Glutamatergic neuron (in vitro differentiated cells): ENCODE results near the gene DUSP6. TPM values are rescaled to one million over a fixed set of nuclear protein-coding genes. Genes with fewer than 3 reads are reported as not detected.

ENCODE experiments used
- DNase-seq: peaks from one replicate; pipeline ENCODE4 v3.0.0; 2022
- H3K27ac Mint-ChIP-seq: one replicate; pipeline ENCODE4 v1.8.0; 2020; ENCODE audit warnings: mild to moderate bottlenecking, mixed read lengths, inconsistent platforms; ENCODE audit not compliant: unreplicated experiment
- H3K27me3 Mint-ChIP-seq: one replicate; pipeline ENCODE4 v1.8.0; 2020; ENCODE audit warnings: mild to moderate bottlenecking, moderate library complexity, mixed read lengths, inconsistent platforms; ENCODE audit not compliant: unreplicated experiment
- H3K36me3 Mint-ChIP-seq: one replicate; pipeline ENCODE4 v1.8.0; 2020; ENCODE audit warnings: mild to moderate bottlenecking, mixed read lengths, inconsistent platforms; ENCODE audit not compliant: unreplicated experiment
- H3K4me1 Mint-ChIP-seq: one replicate; pipeline ENCODE4 v1.8.0; 2020; ENCODE audit warnings: mild to moderate bottlenecking, low read depth, mixed read lengths, inconsistent platforms; ENCODE audit not compliant: unreplicated experiment
- H3K4me3 Mint-ChIP-seq: one replicate; pipeline ENCODE4 v1.8.0; 2020; ENCODE audit warnings: mild to moderate bottlenecking, mixed read lengths, inconsistent platforms; ENCODE audit not compliant: unreplicated experiment
- H3K9me3 Mint-ChIP-seq: one replicate; pipeline ENCODE4 v1.8.0; 2020; ENCODE audit warnings: mild to moderate bottlenecking, moderate library complexity, mixed read lengths, inconsistent platforms; ENCODE audit not compliant: unreplicated experiment
- total RNA-seq: library from RNA; stranded (reverse); fragmentation: NEBNext Ultra II Directional; extraction: Animal tissue kit (Norgen Biotek cat#: 25700); gene quantifications from one replicate; pipeline ENCODE4 v1.2.1, GENCODE V29; 2021; ENCODE audit not compliant: unreplicated experiment
- TF ChIP-seq, protein P1 (sequence below): fragments of 200-600 bp; sonication (generic); IDR thresholded peaks from one replicate; pipeline ENCODE4 v1.5.0; 2021; ENCODE audit not compliant: partially characterized antibody, unreplicated experiment

DUSP6 gene
- total RNA-seq, 1 donor from 2014 or later = 4.2 TPM

GRCh38 chr12:89392391-89392790 is 40.1 kb upstream of the DUSP6 start:
- TF ChIP-seq, protein P1, sequence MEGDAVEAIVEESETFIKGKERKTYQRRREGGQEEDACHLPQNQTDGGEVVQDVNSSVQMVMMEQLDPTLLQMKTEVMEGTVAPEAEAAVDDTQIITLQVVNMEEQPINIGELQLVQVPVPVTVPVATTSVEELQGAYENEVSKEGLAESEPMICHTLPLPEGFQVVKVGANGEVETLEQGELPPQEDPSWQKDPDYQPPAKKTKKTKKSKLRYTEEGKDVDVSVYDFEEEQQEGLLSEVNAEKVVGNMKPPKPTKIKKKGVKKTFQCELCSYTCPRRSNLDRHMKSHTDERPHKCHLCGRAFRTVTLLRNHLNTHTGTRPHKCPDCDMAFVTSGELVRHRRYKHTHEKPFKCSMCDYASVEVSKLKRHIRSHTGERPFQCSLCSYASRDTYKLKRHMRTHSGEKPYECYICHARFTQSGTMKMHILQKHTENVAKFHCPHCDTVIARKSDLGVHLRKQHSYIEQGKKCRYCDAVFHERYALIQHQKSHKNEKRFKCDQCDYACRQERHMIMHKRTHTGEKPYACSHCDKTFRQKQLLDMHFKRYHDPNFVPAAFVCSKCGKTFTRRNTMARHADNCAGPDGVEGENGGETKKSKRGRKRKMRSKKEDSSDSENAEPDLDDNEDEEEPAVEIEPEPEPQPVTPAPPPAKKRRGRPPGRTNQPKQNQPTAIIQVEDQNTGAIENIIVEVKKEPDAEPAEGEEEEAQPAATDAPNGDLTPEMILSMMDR = no peak
- Mint-ChIP-seq H3K36me3 (no peaks in the 10 kb centered on the region), H3K9me3 (peaks cover 2% of the 10 kb centered on the region), H3K27ac (no peak overlapping the region), H3K4me3 (no peak overlapping the region), H3K4me1 (no peaks in the 10 kb centered on the region), H3K27me3 (peaks cover 4% of the 10 kb centered on the region)
- no peak for DNase-seq

- Mint-ChIP-seq H3K4me1 (peaks cover under 1% of the 10 kb centered on the region), H3K27ac (no peak overlapping the region), H3K27me3 (peaks cover 4% of the 10 kb centered on the region), H3K9me3 (peaks cover 2% of the 10 kb centered on the region), H3K4me3 (no peak overlapping the region), H3K36me3 (no peaks in the 10 kb centered on the region)
- TF ChIP-seq, protein P1 = no peak
- no peak for DNase-seq
Measured at GRCh38 chr12:89391726-89392336, 39.5 kb upstream of the DUSP6 start.

DNA sequence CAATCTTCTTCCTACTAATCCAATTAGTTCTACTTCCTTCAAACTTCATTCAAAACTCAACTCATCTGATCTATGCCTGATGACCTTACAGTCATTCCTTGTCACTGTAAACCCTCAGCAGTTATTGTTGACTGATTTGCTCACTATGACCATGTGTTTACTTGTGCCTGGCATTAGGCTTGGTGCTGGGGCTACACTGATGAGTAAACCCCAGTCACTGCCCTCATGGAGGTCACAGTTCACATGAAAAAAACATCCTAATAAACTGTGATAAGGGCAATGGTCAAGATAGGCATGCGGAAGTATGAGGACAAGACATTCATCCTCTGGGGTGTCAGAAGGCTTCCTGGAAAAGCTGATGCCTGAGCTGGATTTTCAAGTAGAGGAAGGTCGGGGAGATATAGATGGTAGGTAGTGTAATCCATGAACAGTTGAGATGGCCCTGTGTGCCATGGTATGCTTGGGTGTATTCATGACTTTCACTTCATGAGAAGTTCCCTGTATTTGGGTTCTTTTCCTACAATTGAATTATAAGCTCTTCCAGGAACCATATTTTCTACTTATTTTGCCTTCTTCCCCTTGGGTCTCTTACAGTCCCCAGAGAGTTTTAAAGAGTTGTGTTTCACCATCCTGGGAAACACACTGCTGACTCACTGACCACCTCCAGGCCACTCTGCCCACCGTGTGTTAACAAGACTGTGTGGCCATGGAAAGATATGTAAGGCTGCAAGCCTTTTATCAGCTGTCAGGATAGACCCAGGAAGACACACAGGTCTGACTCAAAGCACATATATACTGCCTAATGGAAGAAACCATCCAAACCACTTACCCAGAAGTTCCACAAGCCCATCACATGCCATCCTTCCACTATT is 38.7 kb upstream of the DUSP6 start:
- no peaks in the 10 kb centered on the region for H3K36me3 Mint-ChIP-seq
- no peak overlapping the region for H3K27ac Mint-ChIP-seq
- peaks cover 4% of the 10 kb centered on the region for H3K27me3 Mint-ChIP-seq
- H3K4me1 Mint-ChIP-seq = peaks cover 2% of the 10 kb centered on the region
- peaks cover 2% of the 10 kb centered on the region for H3K9me3 Mint-ChIP-seq
- no peak overlapping the region for H3K4me3 Mint-ChIP-seq
- TF ChIP-seq, protein P1 = no peak
- no peak for DNase-seq

GRCh38 chr12:89389755-89390661 is 37.7 kb upstream of the DUSP6 start:
- DNase-seq = no peak
- peaks cover 2% of the 10 kb centered on the region for H3K4me1 Mint-ChIP-seq
- peaks cover 2% of the 10 kb centered on the region for H3K9me3 Mint-ChIP-seq
- H3K27ac Mint-ChIP-seq = no peak overlapping the region
- H3K4me3 Mint-ChIP-seq = no peak overlapping the region
- H3K36me3 Mint-ChIP-seq = no peaks in the 10 kb centered on the region
- TF ChIP-seq, protein P1 = no peak
- peaks cover 4% of the 10 kb centered on the region for H3K27me3 Mint-ChIP-seq
